ENCODE measurements around the gene CNTNAP2. TPM values are rescaled to one million over a fixed set of nuclear protein-coding genes. Genes with fewer than 3 reads are reported as not detected.

Gene CNTNAP2
- total and polyA plus RNA-seq, 2 of the 4 experiments (the other 2 are of a cell fraction) = not detected

DNA sequence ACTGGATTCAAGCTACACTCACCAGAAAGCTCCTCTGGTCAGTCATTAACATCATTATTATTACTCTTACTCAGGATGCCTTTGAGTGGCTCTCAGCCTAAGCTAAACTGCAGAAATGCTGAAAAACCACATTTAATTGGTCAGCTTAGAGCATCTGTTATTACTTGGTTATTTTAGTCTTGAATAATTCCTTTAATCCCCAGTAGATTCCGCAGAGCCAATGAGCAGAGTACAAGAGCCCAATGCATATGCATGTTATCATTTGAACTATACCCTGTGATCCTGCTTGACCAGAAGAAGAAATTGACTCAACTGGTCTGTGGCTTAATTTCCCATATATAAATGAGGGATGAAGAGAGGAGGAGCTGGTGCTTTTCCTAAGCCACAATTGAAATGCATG, 2056.3 kb downstream of the CNTNAP2 start:
- no peaks in the 10 kb centered on the region for H3K4me1 ChIP-seq (ENCODE audit: control insufficient read depth, insufficient read depth, low read length)
- H2AFZ ChIP-seq (replicated peaks; ENCODE audit: low read length, poor library complexity) = no peak overlapping the region
- no CpG with 5 or more reads among the region's 1 CpG for WGBS, 2 experiments (ENCODE audit: extremely low coverage in 2 of 2, insufficient read length in 1 of 2)
- H3K23ac ChIP-seq (ENCODE audit: low read depth, low read length) = no peak overlapping the region
- H4K20me1 ChIP-seq (ENCODE audit: insufficient read depth, low read length) = no peaks in the 10 kb centered on the region
- in situ Hi-C loops (cut with MboI; ENCODE audit: low sequenced_read_pairs) = no loop called here
- H3K4me2 ChIP-seq (ENCODE audit: low read depth, low read length) = no peak overlapping the region
- H3K56ac ChIP-seq (ENCODE audit: extremely low read depth, insufficient read depth, low read length) = no peak overlapping the region
- ChIA-PET POLR2A (ENCODE audit: unreplicated experiment) (no interaction called here), CTCF (no interaction called here)
- H3K18ac ChIP-seq (ENCODE audit: low read depth, low read length) = no peak overlapping the region
- ATAC-seq (ENCODE audit: low read depth) (no peak), DNase-seq (no peak)
- H2AK9ac ChIP-seq (replicated peaks; ENCODE audit: low read depth, low read length, poor library complexity) = no peak overlapping the region
- H3K4ac ChIP-seq (ENCODE audit: low read depth, low read length) = no peak overlapping the region
- no peak overlapping the region for H2BK120ac ChIP-seq (ENCODE audit: low read depth, low read length)
- BruUV-seq (replicated peaks) = no TSS peak
- TF ChIP-seq BHLHE40 (IDR thresholded peaks at IDR 0.05; ENCODE audit: low read depth, low read length) (no peak), CTCF (conservative IDR thresholded peaks at IDR 0.05; ENCODE audit: low read depth, low read length) (no peak), RCOR1 (IDR thresholded peaks at IDR 0.05; ENCODE audit: insufficient replicate concordance, low read length) (no peak), CHD1 (IDR thresholded peaks at IDR 0.05; ENCODE audit: low read depth, low read length) (no peak), MAZ (IDR thresholded peaks at IDR 0.05; ENCODE audit: borderline replicate concordance, low read depth, low read length) (no peak), MAFK (IDR thresholded peaks at IDR 0.05; ENCODE audit: low read depth, low read length) (no peak), USF2 (IDR thresholded peaks at IDR 0.05; ENCODE audit: low read depth, low read length) (no peak), RAD21 (IDR thresholded peaks at IDR 0.05; ENCODE audit: low read length) (no peak), CEBPB (IDR thresholded peaks at IDR 0.05; ENCODE audit: low read depth, low read length) (no peak), POLR2A (IDR thresholded peaks at IDR 0.05; ENCODE audit: low read depth, low read length) (no peak), SMC3 (IDR thresholded peaks at IDR 0.05; ENCODE audit: low read depth, low read length) (no peak), MXI1 (IDR thresholded peaks at IDR 0.05; ENCODE audit: borderline replicate concordance, low read depth, low read length) (no peak), NFE2L2 (IDR thresholded peaks at IDR 0.05; ENCODE audit: low read depth, low read length) (no peak), RFX5 (IDR thresholded peaks at IDR 0.05; ENCODE audit: low read depth, low read length) (no peak), FOS (IDR thresholded peaks at IDR 0.05; ENCODE audit: low read depth, low read length) (no peak)
- TF ChIP-seq, protein P1, sequence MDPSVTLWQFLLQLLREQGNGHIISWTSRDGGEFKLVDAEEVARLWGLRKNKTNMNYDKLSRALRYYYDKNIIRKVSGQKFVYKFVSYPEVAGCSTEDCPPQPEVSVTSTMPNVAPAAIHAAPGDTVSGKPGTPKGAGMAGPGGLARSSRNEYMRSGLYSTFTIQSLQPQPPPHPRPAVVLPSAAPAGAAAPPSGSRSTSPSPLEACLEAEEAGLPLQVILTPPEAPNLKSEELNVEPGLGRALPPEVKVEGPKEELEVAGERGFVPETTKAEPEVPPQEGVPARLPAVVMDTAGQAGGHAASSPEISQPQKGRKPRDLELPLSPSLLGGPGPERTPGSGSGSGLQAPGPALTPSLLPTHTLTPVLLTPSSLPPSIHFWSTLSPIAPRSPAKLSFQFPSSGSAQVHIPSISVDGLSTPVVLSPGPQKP (IDR thresholded peaks at IDR 0.05; ENCODE audit: borderline replicate concordance, low read depth, low read length) = no peak
- no peaks in the 10 kb centered on the region for H3K79me1 ChIP-seq (ENCODE audit: low read depth in 1 of 2, low read length in 2 of 2)
- no peak overlapping the region for H4K91ac ChIP-seq (ENCODE audit: insufficient read depth, low read depth, low read length)
- H3K4me3 ChIP-seq (ENCODE audit: insufficient read depth, low read depth, low read length) = no peak overlapping the region
- no peak overlapping the region for H3K27ac ChIP-seq (ENCODE audit: insufficient read depth, low read length)
- intact Hi-C loops (cut with micrococcal nuclease) = no loop called here
- dilution Hi-C loops (cut with HindIII; ENCODE audit: low sequenced_read_pairs, unreplicated experiment) = no loop called here
- no peaks in the 10 kb centered on the region for H3K27me3 ChIP-seq (ENCODE audit: control insufficient read depth, insufficient read depth, low read length)
- no peak overlapping the region for H3K14ac ChIP-seq (replicated peaks; ENCODE audit: low read depth, low read length)
- H2BK20ac ChIP-seq (ENCODE audit: low read depth, low read length) = no peak overlapping the region
- H4K8ac ChIP-seq (ENCODE audit: low read depth in 2 of 2, low read length in 2 of 2) = no peak overlapping the region
- H2BK15ac ChIP-seq (ENCODE audit: low read depth, low read length) = no peak overlapping the region
- H4K5ac ChIP-seq (ENCODE audit: low read depth, low read length) = no peak overlapping the region
- no peak overlapping the region for H2AK5ac ChIP-seq (ENCODE audit: low read depth, low read length)
- H2BK5ac ChIP-seq (ENCODE audit: low read depth, low read length, poor library complexity, severe bottlenecking) = no peak overlapping the region
- no peaks in the 10 kb centered on the region for H3K36me3 ChIP-seq (ENCODE audit: control insufficient read depth, insufficient read depth, low read length)
- no peak overlapping the region for H3K9ac ChIP-seq (ENCODE audit: low read depth, low read length)
- H3K9me1 ChIP-seq (ENCODE audit: insufficient read depth, low read length) = no peaks in the 10 kb centered on the region
- H3K9me3 ChIP-seq (ENCODE audit: control insufficient read depth, insufficient read depth, low read length) = peaks cover 13% of the 10 kb centered on the region
